Transverse colon (tissue), 3 donors: Measurements from ENCODE around the gene NSD1.

Source experiments
- CTCF ChIP-seq, 5 experiments: fragments of 200-600 bp in 3 of 5; fragments of 450-650 bp in 2 of 5; sonication (generic) in 3 of 5; IDR thresholded peaks; 1 replicate in 2 of 5; 2 replicates in 3 of 5; pipeline ENCODE4 v1.5.1; 2016 to 2017; ENCODE audit warnings: antibody characterized with exemption in 5 of 5, inconsistent platforms in 3 of 5, mild to moderate bottlenecking in 2 of 5, moderate library complexity in 1 of 5
- EP300 ChIP-seq: sonication (generic); formaldehyde crosslinking; IDR thresholded peaks from one replicate; pipeline ENCODE4 v1.6.1; 2017; ENCODE audit warnings: antibody characterized with exemption, low read depth
- POLR2A ChIP-seq: fragments of 450-650 bp; IDR thresholded peaks from one replicate; pipeline ENCODE4 v1.6.1; 2016; ENCODE audit warnings: antibody characterized with exemption, mild to moderate bottlenecking, moderate library complexity

DNA sequence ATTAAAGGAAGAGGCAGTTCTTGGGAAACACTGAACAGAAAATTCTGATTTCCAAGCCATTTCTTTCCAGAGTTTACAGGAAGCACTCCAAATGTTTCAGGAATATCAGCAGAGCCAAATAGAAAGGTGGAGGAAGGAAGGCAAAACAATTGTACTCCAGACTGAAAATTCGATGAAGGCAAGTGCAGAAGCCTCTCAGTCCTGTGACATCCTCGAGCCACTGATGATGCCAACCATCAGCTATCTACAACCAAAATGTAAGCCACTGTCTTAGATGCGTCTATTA, 215.7 kb downstream of the NSD1 start:
- TF ChIP-seq CTCF (IDR thresholded peaks at IDR 0.05) (no peak), EP300 (no peak), POLR2A (no peak)
